ENCODE measurements around the gene MBOAT7.

MBOAT7 gene

GRCh38 chr19:54160854-54161253, 28.5 kb downstream of the MBOAT7 start:
- DNase-seq: no peak

- no peak for DNase-seq
These were observed 29.1 kb downstream of the MBOAT7 start for GRCh38 chr19:54160182-54160811.

GRCh38 chr19:54159352-54160181, 29.8 kb downstream of the MBOAT7 start, which contains the start of gene LENG1:
Gene LENG1 (minus strand): TSS chr19:54159721. CDS start chr19:54159695, 26 bp downstream.
- peak; percentile 92 to 94 for DNase-seq

GRCh38 chr19:54158812-54159351, 30.5 kb downstream of the MBOAT7 start:
- peak in 1 of 2 donors; percentile 29 for DNase-seq

- DNase-seq: no peak
These were observed 32.4 kb downstream of the MBOAT7 start for GRCh38 chr19:54156953-54157352.

DNA sequence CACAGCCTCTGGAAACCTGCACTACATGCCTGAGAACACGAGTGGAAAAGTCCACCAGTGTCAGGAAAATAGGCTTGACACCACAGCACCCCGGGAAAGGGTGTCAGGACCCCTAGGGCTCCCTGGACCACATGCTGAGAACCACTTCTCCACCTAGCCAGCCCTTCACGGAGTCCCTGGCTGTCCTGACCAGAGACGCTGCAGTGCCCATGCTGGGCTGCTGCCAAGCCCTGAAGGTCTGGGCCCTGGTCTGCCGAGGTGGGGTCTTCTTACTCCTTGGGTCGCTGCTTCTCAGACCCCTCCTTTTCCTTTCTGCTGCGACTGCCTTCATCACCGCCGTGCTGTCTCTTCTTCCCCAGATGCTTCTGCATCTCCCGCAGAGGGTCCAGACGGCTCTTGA, 32.9 kb downstream of the MBOAT7 start:
- DNase-seq: no peak

- DNase-seq: no peak
These were observed 33.7 kb downstream of the MBOAT7 start for GRCh38 chr19:54155694-54156093.

DNA sequence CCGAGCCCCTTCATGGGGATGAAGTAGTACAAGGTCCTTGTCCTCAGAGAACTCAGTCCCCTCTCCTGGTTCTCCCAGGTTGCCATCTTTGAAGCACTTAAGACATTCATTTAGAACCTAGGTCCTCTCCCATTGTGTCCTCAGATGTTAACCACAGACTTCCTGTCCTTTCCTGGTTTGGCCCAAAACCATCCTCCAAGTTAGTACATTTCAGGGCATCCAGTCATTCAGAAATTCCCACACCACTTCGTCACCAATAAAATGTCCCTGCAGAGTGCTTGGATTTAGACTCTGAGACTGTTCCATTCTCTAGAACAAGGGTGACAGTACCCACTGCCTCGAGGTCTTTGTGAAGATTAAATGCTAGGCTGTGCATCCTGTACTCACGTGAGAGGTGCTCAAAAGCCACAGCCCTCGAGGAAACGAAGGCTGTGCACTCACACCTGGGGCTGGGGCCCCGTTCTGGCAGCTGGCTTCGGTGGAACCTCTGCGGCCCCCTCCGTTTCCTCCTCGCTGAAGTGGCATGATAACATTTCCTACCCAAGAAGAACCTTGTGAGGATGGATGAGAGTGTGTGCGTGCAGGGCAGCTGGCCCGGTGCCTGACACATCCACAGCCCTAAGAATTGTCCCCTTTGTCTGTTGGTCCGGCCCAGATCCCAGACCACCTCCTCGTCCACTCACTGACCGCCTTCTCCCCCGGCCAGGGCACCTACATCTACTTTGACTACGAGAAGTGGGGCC, 34.6 kb downstream of the MBOAT7 start:
- no peak for DNase-seq

- no peak for DNase-seq
These were observed 35.6 kb downstream of the MBOAT7 start for GRCh38 chr19:54153731-54154326.

GRCh38 chr19:54152878-54153524, 36.4 kb downstream of the MBOAT7 start:
- DNase-seq: no peak

GRCh38 chr19:54152267-54152666, 37.1 kb downstream of the MBOAT7 start:
- DNase-seq: no peak

DNA sequence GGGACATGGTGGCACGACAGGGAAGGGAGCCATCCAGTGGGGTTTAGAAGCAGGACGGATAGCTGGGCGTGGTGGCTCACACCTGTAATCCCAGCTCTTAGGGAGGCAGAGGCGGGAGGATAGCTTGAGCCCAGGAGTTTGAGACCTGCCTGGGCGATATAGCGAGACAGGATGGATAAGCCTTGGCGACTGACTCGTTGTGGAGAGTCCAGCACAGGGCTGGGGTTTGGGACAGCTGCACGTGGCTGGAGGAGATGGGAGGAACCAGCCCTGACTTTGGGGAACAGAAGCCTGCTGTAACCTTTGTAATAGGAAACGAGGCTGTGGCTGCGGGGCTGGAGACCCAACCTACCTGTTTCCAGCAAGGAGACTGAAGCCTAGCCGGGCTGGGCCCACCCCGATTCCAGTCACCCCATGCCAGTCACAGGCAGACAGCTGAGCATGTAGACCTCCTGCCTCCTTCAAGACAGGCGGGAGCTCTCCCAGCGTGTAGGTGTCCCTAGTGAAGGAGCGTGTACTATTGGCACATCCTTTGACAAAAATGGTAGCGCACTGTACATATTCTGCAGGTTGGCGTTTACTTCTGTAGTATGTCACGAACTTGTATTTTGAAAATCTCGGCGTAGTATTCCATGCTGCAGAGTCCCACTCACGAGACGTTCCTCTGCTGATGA, 37.9 kb downstream of the MBOAT7 start:
- DNase-seq: no peak

DNA sequence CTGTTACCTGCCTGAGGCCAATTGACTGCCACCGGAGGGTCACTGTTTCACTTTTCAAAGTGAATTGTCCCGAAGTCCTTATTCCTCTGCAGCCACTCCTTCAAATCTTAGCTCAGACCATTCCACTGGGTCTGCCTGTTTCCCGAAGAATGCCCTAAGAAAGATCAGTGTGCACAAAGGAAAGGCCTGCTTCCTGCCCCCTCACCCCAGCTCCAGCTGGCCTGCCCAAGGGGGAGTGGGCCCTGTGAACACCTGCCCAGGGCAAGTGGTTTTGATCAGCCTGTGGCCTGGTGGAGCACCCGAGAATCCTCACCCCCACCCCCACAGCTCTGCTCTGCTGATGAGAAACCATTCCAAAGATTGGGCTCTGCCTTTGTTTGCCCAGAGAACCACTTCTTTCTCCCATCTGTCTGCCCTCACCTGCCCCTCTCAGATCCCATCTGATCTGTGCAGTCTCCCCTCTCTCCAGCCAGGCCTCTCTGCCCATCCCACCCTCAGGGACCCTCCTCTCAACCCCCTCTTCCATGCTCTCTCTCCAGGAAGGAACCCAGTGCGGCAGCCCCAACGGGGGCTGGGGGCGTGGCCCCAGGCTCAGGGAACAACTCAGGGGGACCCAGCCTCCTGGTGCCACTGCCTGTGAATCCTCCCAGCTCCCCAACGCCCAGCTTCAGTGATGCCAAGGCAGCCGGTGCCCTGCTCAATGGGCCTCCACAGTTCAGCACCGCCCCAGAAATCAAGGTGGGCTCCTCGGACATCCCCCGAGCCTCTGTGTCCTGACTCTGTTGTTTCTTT, 40.2 kb downstream of the MBOAT7 start:
- no peak for DNase-seq

GRCh38 chr19:54148158-54148557, 41.2 kb downstream of the MBOAT7 start:
- no peak for DNase-seq

GRCh38 chr19:54147676-54148075, 41.7 kb downstream of the MBOAT7 start:
- no peak for DNase-seq

GRCh38 chr19:54145541-54146158, 43.7 kb downstream of the MBOAT7 start:
- DNase-seq: no peak

DNA sequence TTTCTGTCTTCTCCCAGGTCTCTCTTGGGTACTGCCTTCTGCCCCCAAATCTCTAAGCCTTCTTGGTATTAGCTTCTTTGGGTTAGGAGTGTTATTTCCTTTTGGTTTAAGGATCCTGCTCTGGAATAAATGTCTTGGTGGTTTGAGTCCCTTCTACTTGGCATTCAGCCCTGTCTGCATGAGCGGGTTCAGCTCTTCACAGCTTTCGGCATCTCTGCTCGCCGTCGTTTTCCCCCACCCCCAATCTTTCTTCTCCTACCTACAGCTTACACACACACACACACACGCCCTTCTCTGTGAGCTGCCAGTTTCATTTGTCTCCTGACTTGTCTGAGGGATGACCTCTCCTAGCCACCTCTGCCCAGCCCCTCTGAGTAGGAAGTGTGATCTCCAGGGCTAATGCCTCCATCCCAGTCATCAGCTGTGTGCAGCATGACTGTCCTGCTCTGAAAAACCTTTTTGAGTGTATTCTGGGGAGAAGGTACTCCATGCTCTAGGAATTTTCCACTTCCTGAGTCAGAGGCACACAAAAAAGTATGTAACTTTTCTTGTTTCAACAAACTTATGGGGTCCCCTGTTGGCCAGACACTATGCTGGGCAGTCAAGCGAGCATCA, 47.1 kb downstream of the MBOAT7 start:
- DNase-seq: no peak

GRCh38 chr19:54141356-54141755, 48.0 kb downstream of the MBOAT7 start:
- DNase-seq: no peak

- DNase-seq: peak in 1 of 2 donors; percentile 26
These were observed 50.7 kb downstream of the MBOAT7 start for GRCh38 chr19:54138489-54139256.
